MV-4-11 (cell line): ENCODE measurements around the gene LPIN2.
"Not testable (repeated sequence)": the region's sequence is repeated elsewhere in the genome, so short reads cannot be mapped to it uniquely, and the experiment has no call there.

ENCODE experiments used
- DNase-seq: peaks from one replicate; lab custom pipeline; 2025; lab: John Stamatoyannopoulos, UW

The LPIN2 gene

DNA sequence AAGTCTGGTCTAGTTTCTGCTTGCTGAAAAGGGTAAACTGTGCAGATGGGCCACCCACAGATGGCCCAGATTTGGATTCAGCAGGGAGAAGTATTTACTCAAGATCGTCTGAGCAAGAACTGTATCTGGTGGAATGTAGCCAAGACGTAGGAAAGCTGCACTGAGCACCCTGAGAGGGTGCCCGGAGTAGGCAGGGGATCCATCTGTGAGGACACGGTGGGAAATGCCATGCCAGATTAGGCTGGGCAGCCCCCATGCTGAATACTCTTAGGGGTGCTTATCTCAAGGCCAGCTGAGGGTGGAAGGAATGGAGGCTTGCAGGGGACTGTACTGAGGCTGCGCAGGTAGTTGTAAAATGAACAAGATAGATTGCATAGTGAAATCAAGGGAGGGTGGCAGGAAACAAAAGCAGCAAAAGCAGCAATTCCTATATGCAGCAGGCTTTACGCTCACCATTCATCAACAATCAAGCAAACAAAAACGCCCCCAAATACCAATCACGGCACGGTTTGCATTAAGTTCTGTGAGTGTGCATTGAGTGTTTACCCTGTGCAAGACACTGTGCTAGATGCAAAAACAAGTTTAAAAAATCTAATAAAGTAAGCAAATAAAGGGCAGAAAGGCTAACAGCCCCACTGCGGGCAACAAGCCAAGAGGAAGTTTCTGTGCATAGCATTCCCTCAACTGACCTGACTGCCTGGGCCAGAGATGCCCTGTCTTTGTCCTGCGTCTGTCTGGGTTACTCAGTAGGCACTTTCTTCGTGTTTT lies 32.2 kb upstream of the LPIN2 start:
- DNase-seq: no peak

DNA sequence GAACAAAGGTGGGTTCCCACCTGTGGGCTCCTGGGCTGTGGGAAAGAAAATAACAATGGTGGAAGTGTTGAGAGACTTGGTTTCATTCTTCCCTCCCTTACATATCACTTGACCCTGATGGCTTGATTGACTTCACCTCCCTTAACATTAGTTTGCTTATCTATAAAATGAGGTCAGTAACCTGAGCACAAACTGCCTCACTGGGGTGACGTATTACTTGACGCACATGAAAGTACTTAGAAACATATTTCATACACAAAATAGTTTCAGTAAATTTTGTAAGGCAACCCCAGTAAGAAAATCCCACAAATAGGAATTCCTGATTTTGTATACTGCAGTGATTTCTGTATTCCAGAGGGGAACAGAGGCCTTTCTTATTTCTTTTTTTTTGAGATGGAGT lies 29.4 kb upstream of the LPIN2 start:
- DNase-seq: no peak

DNA sequence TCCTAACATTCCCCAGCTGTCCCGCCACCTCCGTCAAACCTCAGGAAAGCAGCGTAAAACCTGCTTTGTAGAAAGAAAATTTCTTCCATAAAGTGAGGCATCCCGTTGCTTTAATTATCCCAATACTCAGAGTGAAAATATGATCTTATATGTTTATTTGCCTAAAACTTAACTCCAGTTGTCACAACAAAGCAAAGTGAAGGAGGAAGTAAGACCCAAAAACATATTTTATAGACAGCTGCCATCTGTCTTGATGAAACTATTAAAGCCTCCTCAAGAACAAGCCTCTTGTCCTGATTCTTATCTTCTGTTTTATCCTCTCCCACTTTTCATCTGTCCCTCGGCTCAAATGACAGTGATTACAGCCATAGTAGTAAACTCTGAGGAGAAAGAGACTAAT lies 28.9 kb upstream of the LPIN2 start:
- DNase-seq: no peak

DNA sequence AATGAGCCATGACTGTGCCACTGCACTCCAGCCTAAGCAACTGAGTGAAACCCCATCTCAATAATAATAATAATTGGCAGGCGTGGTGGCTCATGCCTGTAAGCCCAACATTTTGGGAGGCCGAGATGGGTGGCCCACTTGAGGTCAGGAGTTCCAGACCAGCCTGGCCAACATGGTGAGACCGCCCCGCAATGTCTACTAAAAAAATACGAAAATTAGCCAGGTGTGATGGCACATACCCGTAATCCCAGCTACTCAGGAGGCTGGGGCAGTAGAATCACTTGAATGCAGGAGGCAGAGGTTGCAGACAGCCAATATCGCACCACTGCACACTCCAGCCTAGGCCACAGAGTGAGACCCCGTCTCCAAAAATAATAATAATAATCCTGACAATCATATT lies 27.9 kb upstream of the LPIN2 start:
- no peak for DNase-seq

DNA sequence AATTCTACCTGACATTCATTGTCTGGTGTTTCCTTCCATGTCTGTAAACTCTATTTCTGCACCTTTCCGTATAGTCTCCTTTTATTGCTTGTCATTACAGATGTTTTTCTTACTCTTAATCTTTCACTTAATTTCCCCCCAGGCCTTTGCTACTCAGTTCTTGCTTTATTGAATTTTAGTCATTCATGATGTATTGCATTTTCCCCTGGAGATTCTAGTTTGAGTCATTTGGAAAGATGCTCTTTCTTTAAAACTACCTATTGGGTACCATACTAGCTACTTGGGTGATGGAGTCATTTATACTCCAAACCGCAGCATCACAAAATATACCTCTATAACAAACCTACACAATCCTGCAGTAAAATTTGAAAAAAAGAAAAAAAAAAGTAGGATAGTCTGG lies 27.2 kb upstream of the LPIN2 start:
- DNase-seq: no peak

DNA sequence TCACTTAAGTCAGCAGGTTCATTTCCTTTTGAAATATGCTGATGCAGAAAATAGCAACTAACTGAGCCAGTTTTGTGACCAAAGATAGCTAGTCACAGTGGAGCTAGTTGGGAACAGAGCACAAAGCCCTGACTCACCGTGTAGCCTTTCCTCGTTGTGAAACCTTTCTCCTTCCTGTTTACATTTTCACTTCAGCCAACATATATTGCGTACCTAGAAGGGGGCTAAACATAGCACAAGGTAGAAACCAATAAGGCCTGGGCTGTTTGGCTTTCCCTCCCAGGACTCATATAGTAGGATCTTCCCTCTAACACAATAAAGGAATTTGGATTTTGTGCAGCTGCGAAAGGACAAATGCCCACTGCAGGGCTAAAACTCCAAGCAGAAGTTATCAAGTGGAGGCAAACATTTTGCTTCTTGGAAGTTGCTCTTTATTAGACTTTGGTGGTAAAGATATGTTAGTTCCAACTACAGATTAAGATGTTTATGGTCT lies 24.5 kb upstream of the LPIN2 start:
- DNase-seq: peak; percentile 75

DNA sequence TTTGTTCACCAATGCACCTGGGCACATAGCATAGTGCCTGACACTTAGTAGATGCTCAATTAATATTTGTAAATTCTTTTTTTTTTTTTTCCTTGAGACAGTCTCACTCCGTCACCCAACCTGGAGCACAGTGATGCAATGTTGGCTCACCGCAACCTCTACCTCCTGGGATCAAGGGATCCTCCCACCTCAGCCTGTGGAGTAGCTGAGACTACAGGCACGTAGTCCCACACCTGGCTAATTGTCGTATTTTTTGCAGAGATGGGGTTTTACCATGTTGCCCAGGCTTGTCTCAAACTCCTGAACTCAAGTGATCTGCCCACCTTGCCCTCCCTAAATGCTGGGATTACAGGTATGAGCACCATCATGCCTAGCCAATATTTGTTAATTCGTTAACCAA lies 23.2 kb upstream of the LPIN2 start:
- no peak for DNase-seq

DNA sequence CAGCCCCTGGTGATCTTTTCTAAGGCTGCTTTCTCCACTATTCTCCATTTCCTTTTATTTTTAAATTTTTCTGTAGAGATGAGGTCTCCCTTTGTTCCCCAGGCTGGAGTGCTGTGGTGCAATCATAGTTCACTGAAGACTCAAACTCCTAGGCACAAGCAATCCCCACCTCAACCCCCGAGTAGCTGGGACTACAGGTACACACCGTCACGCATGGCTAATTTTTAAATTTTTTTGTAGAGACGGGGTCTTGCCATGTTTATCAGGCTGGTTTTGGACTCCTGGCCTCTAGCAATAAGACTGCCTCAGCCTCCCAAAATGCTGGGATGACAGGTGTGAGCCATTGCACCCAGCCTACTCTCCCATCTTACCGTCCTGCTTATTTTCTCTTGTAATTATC lies 22.7 kb upstream of the LPIN2 start:
- DNase-seq: no peak

DNA sequence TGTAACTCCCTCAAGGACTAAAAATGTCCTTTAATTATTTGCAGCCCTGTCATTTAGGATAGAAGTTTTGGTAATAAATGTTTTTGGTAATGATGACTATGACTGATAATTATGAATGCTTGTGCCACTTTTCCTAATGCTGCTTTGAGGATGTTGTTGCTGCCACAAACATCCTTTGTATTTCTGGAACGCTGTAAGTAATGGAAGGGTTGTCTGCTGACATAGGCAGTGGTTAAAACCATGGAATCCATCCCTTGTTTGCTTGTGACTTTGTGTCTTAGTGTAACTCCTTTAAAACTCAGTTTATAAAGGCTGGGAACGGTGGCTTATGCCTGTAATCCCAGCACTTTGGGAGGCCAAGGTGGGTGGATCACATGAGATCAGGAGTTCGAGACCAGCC lies 19.8 kb upstream of the LPIN2 start:
- no peak for DNase-seq

DNA sequence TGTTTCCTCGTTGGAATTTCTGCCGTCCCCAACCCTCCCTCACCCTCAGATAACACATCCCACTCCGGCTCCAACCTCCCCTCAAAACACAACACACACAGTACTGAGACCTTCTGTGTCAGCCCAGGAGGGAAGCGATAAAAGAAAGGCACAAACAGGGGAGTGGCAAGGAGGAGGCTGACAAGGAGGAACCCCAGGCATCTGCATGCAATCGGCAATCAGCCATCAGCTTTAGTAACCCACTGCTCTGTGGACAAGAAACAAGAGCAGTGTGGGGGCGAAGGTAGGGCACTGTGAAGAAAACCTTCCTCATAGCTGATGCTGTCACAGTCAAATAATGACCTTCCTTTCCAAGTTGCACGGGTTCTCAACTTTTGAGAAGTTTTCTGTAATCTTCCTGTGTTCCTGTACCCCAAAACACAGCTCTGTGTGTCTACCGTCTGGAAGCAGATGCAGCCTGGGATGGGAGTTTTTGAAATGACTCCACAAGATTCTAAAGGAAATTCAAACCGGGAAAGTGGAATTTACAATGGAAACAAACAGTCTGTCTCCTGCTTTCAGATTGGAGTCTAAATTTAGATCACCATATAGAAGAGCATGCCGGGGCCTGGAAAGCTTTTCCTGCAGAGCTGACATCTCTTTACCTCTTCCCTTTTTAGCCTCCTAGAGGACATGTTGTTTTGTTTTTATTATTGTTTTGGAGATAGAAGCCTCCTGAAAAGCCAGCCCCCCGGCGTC lies 16.4 kb upstream of the LPIN2 start:
- DNase-seq: no peak

DNA sequence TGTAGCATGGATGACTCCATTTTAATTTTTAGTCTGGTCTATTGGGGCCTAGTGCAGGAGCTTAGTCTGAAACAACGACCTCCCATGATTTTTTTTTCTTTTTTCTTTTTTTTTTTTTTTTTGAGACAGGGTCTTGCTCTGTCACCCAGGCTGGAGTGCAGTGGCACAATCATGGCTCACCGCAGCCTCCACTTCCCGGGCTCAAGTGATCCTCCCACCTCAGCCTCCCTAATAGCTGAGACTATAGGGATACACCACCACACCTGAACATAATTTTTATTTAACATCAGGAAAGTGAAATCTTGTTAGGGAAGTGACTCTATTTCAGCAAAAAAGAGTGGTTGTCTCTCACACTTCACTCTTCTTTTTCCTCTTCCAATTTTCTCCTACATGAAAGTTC lies 15.2 kb upstream of the LPIN2 start:
- DNase-seq: not testable (repeated sequence)

DNA sequence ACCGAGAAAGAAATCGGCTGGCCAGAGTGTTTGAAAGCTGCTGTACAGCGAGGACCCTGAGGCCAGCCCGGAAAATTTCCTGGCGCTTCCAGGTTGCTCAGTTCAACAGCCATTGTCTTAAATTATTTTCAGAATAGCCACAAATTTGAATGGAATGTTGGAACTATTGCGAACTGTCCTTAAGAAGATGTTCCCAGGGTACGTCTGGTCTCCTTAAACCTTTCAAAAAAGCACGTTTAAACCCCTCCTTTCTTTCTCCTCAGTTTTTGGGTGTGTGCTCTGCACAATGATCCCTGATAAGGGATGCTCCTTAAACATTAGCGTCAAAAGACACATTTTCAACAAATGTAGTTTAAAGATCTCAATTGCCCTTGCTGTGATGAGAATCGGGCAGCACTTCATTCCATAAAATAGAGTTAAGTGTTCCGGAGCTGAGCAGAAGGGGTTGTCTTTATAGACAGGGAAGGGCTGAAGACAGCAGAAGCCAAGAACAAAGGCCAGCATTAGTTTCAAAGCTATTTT lies 14.5 kb upstream of the LPIN2 start:
- DNase-seq: no peak

DNA sequence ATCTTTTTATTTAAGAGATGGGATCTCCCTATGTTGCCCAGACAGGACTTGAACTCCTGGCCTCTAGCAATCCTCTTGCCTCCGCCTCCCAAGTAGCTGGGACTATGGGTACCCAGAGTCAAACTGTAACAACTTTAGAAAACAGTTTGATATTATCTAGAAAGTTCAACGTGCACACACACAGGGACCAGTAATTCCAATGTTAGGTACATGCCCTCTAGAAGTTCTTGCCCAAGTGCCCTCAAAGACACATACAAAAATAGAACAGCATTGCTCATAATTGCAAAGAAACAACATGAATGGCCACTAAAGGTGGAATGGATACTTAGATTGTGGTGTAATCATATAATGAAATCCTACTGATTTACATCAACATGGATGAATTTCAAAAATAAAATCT lies 12.6 kb upstream of the LPIN2 start:
- no peak for DNase-seq

DNA sequence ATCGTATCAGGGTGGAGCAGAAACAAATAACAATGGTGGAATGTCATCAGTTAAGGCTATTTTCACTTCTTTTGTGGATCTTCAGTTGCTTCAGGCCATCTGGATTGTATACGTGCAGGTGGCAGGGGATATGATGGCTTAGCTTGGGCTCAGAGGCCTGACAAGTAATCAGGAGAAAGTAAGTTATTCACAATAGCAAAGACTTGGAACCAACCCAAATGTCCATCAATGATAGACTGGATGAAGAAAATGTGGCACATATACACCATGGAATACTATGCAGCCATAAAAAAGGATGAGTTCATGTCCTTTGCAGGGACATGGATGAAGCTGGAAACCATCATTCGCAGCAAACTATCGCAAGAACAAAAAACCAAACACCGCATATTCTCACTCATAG lies 10.7 kb upstream of the LPIN2 start:
- not testable (repeated sequence) for DNase-seq

DNA sequence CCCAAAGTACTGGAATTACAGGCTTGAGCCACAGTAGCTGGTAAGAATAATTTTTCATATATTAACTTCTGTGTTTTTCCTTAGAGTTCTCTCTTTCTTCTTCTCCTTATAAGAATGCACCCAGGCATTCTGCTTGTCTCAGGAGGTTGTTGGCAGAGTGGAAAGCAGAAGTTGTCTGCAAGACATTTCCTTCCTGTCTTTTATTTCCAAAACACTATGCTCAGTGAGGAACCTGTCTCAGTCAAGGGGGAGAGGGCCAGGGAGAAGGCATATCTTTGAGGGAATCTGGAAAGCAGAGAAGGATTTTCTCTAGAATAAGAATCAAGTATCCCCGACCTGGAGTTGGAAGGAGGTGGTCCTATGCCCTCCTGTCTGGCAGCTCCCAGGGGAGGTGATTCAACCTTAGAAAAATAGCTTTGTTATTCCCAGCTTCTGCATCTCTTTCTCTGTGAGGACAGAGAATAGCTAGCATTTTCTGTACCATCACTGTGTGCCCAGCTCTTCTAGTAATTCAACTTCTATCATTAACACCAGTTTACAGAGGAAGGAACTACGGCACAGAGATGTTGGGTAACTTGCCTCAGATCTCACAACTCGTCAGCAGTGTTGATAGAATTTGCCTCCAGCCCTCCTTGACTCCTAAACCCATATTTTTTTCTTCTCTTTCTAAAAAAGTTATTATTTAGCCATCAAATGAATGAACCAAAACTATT lies 3.8 kb upstream of the LPIN2 start:
- DNase-seq: peak; percentile 87

DNA sequence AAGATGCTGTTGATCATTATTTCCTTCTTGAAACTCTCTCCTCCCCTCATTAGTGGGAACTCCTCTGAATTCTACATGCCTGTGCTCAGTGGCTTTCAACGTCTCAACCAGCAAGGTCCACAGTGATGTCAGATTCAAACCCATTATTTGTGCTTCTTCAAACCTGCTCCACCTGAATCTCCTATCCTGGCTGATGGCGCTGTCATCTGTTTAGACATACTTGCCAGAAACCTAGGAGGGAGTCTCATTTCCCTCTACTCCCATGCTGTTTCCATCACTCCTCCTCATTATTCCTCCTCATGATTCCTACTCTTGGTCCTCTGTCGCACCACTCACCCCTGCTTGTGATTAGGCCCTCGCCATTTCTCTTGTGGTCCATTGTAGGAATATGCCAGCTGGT lies 2.9 kb upstream of the LPIN2 start:
- no peak for DNase-seq

DNA sequence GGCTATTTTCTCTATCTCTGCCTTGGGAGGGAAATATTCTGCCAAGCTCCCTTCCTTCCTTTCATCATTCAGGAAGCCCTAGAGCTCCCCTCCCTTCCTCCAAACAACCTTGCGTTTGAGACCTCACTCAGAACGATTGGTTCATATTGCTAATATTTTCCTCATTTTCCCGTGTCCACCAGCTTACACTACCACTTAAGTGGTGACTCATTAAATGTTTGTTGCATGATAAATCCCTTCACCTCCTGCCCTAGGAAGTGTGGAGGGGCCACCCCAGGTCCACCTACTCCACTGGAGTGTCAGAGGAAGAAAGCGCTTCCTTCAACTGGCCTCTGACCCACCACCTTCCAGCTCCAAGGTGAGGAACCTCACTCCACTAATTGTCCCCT lies 2.3 kb upstream of the LPIN2 start:
- DNase-seq: no peak

DNA sequence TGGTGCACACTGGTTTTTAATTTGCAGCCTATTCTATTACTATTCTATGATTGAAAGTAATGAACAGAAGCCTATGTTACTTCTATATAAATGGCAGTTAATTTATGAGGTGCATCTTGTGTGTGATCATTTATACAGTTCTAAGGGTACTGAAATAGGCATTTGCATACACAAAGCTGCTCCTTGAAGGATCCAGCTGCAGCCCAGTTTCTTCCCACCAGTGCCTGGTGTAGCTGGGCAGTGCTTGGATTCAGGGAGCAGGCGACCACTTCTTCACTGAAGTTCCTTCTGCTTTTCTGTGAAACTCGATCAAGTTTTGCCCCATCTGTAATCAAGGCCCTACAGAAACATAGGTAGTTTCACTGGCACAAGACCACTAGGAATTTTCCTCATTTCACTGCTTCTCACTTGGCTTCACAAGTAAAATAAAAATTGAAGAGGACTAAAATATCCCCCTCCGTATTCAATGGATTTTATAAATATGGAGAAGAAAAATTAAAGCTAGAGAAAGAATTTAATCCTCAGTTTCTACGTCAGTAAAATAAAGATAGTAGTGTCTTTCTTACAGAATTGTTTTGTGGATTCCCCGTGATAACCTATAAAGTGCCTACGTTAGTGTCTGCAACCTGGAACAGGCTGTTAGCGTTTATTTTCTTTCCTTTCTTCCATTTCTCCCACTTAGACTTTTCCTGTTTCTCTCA lies 1.7 kb upstream of the LPIN2 start:
- DNase-seq: peak; percentile 12

DNA sequence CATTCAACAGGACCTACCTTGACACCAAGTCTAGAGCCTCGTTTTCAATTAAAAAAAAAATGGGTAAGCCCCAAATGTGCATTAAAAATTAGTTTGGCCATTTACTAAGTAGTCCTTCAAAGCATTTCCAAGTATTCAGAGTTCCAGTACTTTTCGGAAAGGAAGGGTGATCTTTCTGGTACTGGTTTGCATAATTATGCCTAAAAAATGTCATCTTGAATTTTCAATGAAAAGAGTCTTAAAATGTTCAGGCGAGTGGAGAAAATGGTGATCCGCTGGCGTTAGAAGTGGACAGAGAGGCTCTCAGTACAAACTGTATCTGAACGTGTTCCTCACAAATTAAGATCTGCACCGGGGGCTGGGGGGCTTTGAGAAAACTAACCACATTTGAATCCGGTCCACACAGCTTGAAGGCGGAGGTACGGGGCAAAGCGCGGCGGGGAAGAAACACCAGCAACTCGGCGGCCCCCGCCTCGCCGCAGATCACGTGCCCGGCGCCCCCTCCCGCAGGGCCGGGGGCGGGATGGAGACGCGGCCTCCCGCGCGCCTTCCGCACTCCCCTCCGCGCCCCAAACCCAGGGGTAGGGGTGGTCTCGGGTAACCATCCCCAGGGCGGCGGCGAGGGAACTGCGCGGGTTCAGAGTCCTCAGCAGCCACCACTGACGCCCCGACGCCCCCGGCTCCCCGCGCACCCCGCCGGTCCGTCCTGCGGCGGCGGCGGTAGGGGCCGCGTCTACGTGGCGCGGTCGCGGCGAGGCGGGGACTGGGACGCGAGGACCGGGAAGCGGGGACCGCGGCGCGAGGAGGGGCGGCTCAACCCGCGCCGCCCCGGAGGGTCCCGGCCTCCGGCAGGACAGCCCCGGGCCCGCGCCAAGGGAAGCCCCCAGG lies 564 bp downstream of the LPIN2 start:
- no peak for DNase-seq

DNA sequence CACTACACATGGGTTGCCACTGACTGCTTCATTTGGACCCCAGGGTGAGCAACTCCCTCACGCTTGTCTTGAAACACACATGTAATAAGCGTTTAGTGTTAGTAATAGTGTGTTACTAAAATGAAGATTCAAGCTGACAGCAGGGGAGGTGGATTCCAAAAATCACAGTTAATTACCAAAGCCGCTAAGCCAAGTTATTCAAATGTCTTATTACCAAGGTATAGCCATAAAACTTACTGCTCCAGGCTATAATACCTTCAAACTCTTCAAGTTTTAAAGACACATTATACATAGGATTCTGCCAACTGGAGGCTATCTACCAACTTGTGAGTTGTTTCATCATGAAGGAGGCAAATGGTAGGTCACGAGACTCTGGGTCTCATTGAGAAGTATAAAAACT lies 2.9 kb downstream of the LPIN2 start:
- no peak for DNase-seq

DNA sequence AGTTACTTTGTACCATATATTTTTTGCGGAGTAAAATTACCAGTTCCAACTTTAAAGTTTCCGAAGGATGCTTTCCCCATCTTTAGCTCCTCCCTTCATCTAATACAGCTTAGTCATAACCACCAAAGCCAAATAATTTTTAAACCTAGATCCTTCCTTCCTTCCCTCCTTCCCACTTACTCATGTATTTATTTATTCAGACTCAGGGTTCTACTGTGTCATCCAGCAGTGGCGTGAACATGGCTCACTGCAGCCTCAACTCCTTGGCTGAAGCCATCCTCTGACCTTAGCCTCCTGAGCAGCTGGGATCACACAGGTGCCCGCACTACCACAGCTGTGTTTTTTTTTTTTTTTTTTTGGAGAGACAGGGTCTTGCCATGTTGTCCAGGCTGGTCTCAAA lies 4.4 kb downstream of the LPIN2 start:
- DNase-seq: no peak
